GM15510 (cell line): ENCODE data around the gene EPHA6.

Source experiments
- POLR2A ChIP-seq: IDR thresholded peaks from 3 replicates; pipeline ENCODE4 v1.6.1; 2011; ENCODE audit warnings: borderline replicate concordance; ENCODE audit not compliant: insufficient read length; ENCODE audit errors: extremely low read depth

EPHA6 gene

GRCh38 chr3:96860882-96861281, 46.5 kb downstream of the EPHA6 start:
- no peak for TF ChIP-seq POLR2A

- TF ChIP-seq POLR2A: no peak
Measured at GRCh38 chr3:96863129-96863740, 48.8 kb downstream of the EPHA6 start.

GRCh38 chr3:96865605-96866004, 51.2 kb downstream of the EPHA6 start:
- TF ChIP-seq POLR2A: no peak

- no peak for TF ChIP-seq POLR2A
Measured at GRCh38 chr3:96869316-96869715, 54.9 kb downstream of the EPHA6 start.

GRCh38 chr3:96877510-96877909, 63.1 kb downstream of the EPHA6 start:
- TF ChIP-seq POLR2A: no peak

GRCh38 chr3:96900031-96900430, 85.6 kb downstream of the EPHA6 start:
- no peak for TF ChIP-seq POLR2A

GRCh38 chr3:96900566-96900965, 86.2 kb downstream of the EPHA6 start:
- no peak for TF ChIP-seq POLR2A

GRCh38 chr3:96915445-96915844, 101.1 kb downstream of the EPHA6 start:
- TF ChIP-seq POLR2A: no peak

GRCh38 chr3:96931119-96931862, 116.9 kb downstream of the EPHA6 start:
- no peak for TF ChIP-seq POLR2A

GRCh38 chr3:96958856-96959255, 144.5 kb downstream of the EPHA6 start:
- TF ChIP-seq POLR2A: no peak

- no peak for TF ChIP-seq POLR2A
Measured at GRCh38 chr3:96959474-96959873, 145.1 kb downstream of the EPHA6 start.

- no peak for TF ChIP-seq POLR2A
Measured at GRCh38 chr3:96959901-96960641, 145.7 kb downstream of the EPHA6 start.

- TF ChIP-seq POLR2A: no peak
Measured at GRCh38 chr3:96960661-96961330, 146.4 kb downstream of the EPHA6 start.

GRCh38 chr3:96961576-96961975, 147.2 kb downstream of the EPHA6 start:
- no peak for TF ChIP-seq POLR2A
